Suppressor macrophage treated with lipopolysaccharide for 4 hours (primary cell): Measurements from ENCODE around the gene KIF26B.

ENCODE experiments used
- DNase-seq: peaks from one replicate; pipeline ENCODE4 v3.0.0-alpha.2; 2020

Gene KIF26B

DNA sequence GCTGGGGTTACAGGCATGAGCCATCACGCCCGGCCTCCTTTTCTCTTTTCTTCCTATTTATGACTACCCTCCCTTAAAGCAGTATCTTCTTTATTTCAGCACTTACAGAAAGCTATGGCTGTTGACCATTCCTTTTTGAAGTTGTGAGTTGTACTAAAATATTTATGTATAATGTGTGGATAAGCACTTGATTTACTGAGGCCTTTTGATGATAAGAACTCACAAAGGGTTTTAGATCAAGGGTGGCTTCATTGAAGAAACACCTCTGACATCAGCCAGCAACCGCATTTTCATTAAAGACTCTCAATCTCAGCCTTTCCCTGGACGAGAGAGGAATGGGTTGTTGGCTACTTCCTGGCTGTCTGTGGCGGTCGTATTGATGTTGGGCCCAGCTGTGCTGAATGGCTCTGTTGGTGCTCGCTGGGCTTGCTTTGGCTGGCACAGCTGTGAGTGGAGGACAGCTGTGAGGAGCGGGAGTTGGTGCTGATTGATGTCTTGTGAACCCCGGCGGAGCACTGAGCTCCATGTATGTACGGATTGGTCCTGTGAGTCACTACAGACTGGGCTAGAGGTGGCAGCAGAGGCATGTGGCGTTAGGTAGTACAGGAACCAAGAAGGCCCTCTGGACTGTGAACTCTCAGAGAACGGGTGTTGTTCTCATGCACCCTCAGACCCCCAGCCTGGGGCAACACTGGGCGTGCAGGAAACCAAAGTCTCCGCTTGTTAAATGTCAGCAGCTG lies 208.8 kb downstream of the KIF26B start:
- no peak for DNase-seq

DNA sequence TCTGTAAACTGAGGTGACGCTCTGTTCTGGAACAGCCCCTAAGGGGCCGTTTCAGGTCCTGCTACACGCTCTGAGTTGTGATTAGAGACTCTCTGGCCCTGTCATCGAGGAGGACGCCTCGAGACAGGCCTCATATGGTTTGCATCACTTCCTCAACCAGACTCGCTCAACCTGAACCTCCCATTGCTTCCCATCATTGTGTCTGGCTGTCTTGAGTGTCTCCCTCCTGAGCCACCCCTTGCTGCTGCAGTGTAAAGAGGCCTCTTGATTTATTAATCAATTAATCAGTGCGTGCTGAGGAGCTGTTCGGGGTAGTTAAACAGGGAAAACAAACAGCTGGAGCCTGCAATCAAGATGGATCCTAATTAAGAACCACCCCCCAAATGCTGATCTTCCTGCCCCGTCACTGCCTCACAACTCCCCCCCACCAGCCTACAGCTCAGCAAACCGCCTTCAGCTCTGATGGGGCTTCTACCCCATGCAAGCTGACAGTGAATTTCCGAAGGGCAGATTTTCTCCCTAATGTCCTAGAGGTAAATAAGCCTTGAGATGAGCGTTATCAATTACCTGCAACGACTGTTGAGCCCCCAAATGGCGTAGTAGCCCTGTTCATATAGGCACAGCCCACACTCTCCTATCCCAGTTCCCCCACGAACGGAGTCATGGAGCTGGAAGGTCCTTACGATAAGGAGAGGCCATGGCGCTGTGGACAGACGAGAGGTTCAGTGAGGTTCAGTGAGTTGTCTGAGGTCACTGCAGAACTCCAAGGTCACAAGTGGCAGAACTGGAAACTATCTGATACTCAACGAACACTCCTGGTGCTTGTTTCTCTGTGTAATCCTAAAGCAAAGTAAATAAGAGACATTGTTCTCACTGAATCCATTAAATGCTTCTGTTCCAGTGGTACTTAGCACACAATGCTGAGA lies 210.6 kb downstream of the KIF26B start:
- no peak for DNase-seq

DNA sequence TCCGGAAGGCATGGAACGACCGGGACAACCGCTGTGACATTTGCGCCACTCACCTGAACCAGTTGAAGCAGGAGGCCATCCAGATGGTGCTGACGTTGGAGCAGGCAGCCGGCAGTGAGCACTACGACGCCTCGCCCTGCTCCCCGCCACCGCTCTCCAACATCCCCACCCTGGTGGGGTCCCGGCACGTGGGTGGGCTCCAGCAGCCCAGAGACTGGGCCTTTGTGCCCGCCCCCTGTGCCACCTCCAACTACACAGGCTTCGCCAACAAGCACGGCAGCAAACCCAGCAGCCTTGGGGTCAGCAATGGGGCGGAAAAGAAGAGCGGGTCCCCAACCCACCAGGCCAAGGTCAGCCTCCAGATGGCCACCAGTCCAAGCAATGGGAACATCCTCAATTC lies 212.1 kb downstream of the KIF26B start:
- DNase-seq = no peak

DNA sequence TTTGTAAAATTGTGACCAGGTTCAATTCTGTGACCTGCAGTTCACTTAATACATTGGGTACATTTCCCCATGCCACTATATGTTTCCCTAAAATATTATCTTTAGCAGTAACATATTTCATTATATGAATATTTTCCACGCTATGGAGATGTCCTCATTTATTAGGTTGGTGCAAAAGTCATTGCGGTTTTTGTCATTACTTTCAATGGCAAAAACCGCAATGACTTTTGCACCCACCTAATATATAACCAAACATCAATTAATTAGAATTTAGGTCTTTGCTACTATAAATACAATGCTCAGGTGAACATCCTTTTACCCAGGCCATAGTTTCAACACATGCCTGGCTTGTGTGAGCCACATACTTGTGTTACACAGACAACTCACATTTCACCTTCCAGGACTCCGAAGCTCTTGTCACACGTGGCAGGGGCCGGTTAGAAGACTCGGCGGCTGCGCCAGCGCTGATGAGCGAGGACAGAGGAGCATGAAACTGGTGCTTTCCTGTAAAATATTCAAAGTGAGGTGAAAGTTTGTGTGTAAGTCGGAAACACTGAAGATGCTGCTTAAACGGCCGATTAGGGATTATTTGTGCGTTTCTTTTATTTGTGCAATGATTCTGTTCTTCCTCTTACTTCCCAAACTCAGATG lies 215.5 kb downstream of the KIF26B start:
- no peak for DNase-seq

DNA sequence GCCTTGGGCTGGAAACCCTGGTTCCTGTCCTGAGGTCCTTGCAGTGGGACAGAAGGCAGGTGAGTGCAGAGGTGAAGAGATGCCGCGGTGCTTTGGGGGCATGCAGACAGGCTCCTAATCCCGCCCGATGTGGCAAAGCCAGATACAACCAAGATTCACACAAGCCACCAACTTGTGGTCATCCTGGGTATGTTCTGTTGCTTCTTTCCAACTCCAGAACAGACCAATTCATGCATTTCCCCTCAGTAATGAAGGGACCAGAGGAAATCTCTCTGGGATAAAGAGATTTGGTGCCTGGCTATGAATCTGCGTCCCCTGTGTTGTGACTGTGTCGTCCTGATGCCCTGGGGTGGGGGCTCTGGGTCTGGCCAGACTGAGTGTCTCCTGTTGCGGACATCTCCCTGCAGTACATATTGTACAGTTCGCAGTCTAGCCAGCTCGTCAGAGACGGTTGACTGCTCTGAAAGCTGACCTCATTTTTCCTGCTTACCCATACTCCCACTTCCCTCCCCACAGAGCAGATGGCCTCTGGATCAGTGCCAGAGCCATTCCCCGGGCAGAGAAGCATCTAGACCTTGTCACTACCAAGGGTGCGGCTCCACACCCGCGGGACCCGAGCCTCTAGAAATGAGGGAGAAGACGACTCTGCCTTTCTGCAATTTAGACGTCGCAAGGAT lies 216.3 kb downstream of the KIF26B start:
- DNase-seq = no peak

DNA sequence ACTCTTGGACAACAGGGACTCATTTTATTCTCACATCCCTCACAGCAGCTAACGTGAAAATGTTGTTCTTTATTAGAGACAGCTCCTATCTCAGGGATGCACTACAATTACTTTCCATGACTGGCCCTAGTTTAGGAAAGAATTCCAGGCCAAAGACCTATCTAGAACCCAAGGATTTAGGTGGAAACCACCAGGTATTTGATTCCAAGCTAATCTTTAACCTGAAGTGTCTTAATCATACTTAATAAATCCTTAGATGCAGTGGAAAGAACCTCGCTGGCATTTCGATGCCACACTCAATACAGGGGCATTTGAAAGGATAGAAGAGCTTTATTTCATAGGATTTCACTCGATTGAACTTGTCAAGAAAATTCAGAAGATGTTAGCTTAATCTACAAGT lies 218.3 kb downstream of the KIF26B start:
- no peak for DNase-seq

DNA sequence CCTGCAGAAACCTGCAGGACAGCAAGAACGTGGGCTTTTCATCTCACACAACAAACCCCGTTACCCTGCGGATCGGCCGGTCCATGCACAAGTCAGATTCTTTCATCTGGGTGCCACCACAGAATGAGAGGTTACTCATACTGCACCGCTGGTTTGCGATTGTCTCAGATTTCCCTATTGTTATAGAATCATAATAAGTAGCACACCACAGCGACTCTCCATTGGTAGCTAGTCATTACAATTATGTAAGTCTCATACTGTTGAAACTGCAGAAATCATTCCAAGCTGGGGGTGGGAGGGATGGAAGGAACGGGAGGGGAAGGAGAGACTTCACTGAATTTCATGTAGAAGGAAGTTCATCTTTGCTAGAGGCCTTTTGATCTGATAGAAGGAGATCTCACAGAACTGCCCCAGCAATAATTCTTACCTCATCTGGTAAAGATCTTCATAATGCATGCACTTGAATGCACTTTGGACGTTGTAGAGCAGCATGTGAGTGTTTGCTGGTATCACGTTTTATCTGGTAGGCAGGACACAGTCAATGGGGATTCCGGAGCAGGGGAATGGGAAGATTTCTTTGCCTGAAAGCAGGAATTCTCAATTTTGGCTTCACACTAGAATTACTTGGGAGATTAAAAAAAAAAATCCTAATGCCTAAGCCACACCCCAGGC lies 221.1 kb downstream of the KIF26B start:
- DNase-seq = no peak

DNA sequence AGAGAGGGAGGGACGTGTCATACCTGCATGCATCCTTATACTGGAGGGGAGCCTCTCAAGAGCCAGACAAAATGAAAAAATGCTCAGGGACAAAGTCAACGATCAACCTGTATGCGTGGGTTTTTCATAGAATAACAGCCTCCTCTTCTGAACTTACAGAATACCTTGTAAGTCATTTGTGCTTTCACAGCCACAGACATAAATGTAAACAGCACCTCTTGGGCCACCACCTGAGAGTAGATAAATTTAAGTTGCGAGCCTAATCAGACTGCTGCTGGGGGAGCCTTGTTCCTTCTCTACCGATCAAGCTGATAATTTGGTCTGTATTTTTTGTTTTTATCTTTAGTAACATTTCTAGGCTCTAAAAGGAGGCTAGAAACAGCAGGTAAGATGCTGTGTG lies 223.1 kb downstream of the KIF26B start:
- DNase-seq = no peak

DNA sequence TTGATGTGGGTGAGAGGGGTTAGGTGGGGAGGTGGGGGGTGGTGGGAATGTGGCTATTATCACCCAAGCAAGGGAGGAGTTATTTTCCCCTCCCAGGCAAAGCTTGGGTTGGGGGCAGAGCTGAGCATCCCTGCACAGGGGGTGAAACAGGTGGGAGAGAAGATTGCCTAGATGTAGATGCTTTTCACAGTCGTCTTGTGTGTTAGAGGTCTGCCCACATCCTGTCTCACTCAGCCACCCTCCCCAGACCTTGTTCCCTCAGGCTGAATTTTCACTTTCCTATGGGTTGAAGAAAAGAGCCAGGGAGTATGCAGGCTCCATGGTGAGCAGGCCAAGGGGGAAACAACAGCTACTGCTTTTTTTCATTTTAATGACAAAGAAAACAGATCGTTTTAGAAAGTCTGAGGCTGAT lies 223.5 kb downstream of the KIF26B start:
- no peak for DNase-seq

DNA sequence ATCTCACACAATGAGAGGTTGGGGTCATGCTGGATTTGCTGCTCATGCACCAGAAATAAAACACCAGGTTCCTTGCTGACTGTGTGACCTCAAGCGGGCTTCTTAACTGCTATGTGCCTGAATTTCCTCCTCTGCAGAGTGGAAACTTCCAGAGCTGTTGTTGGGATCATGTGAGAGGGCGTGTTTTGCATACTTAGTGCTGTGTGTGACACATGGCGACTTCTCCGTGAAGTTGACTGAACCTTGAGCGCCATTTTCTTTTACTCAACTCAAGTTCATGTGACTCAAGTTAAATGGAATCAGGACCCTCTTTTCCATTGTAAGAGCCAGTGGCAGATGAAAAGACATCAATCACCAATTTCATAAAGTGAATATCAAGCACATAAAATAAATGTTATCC lies 224.0 kb downstream of the KIF26B start:
- no peak for DNase-seq

DNA sequence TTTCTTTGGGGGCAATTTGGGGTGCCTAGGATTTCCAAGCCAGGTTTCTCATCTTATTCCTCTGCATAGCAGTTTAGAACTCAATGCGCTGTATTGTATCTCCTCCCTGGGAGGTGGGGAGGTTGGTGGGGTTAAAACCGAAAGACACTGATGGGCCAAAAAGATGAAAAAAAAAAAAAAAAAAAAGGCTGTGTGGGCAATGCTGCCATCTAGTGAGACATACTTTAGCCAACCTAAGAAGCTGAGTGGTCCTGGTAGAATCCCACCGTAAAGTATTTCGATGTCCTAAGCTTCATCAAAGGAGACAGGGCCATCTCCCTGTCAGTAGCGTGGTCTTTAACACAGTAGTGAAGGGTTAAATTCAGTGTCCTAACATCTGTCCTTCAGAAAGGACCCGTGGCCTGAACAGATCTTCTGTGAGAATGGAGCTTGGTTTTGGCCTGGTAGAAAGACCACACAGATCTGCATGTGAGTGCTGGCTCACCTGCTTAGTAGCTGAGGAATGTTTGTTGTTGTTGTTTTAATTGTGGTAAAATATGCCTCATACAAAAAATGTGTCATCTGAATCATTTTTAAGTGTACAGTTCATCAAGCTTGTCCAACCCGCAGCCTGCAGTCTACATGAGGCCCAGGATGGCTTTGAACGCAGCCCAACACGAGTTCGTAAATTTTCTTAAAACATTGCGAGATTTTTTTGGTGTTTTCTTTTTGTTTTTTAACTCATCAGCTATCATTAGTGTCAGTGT lies 226.2 kb downstream of the KIF26B start:
- no peak for DNase-seq

DNA sequence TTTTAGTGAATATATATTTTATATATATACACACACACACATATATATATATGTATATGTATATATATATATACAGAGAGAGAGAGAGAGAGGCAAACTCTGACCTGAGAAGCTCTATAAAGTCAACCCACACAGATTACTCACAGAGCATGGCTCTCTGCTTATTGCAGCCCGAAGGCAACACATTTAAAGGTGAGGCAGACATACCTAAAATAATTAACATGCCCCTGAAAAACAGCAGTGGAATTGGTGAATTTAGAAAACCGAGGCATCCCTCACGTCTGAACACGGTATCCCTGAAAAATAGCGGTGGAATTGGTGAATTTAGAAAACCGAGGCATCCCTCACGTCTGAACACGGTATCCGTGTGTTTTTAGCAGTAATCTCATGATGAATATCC lies 228.2 kb downstream of the KIF26B start:
- no peak for DNase-seq

DNA sequence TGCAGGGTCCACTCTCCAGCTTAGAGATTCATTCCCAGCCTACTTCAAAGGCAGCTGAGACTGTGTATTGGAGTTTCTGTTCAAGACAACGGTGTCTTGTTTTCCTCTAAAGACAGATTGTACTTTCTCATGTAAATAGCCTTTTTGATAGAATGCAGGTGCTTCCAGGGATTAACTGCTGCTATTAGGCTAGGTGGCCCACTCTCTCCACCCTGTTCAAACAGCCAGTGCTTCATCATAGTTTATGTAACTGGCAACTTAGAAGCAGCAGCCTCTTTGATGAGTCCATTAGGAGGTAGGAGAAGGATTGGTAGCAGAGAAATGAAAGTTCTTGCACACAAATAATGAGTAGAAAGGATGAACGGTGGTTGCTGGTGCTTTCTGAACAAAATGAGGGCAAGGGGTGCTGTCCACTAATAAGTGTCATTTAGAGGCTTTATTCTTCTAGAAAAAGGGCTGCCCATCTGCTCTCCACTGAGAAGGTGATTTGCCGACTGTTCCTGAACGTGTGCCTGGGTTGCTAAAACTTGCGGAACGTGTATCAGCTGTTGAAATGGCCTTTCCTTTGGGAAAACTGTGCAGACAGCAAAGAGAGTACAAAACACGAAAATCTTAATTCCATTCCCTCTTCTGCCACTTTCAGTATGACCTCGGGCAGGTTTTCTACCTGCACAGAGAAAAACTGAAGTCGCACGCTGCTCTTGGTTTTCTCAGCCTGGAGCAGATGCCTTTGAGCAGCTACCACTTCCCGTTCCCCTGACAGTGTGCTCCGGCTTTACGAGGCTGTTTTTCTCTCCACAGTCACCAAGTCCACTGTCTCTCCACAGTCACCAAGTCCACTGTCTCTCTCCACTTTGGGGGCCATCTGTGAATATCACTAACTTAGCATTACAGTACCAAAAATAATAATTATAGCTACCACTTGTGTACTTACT lies 228.9 kb downstream of the KIF26B start:
- no peak for DNase-seq

DNA sequence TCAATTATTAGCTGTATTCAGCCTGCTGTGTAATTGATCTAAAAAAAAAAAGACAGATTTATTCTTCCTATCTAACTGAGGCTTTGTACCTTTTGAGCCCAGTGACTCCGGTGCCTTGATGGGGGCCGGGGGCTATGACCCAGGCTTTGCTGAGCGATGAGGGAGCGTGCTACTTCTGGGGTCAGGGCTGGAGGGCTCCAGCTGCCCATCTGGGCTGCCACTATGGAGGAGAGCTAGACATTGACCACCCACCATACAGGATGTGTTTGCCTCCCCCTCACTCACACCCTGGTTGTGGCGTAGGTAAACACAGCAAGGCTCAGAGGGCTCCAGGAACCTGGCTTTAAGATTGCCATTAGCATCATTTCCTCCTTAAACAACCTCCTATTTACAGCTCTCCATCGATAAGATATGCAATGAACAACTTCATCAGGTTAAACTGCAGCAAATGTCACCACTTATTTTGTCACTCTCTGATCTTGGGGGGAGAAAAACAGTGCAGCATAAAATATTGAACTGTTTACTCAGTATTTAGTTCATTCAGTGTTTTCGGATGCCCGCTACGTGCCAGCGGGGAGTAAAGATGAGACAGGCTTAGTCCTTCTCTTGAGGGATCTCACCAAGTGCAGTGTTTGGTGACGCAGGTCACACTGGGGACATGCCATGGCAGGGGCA lies 231.6 kb downstream of the KIF26B start:
- DNase-seq = no peak

DNA sequence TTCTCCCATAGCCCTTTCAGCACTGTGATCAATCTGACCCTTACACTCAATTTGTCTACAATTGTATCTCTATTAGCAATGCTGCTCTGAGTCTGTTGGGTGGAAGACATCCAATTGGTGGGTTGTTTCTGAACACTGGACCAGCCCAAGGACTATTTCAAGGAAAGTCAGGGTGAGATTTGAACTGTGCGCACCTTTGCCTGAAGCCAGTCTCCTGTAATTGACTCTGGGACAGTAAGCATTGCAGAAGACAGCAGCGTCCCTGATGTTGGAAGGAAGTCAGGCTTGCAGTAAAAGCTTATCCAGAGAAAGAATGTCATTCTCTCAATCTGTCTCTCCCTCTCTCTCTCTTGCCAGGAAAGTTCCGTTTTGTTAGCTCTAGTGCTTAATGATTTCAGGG lies 233.9 kb downstream of the KIF26B start:
- DNase-seq = no peak

DNA sequence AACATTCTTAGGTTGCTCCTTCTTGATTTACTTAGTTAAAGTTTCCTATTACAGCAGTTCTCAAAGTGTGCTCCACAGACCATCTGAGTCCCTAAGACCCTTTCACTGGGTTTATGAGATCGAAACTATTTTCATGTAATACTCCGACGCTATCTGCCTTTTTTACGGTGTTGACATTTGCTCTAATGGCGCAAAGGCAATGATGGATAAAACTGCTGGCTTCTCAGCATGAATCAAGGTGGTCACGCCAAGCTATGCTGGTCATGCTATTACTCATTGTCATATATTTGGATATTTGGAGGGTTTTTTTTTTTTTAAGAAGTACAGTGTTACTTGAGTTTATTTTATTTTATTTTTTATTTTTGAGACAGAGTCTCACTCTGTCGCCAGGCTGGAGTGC lies 235.1 kb downstream of the KIF26B start:
- no peak for DNase-seq

DNA sequence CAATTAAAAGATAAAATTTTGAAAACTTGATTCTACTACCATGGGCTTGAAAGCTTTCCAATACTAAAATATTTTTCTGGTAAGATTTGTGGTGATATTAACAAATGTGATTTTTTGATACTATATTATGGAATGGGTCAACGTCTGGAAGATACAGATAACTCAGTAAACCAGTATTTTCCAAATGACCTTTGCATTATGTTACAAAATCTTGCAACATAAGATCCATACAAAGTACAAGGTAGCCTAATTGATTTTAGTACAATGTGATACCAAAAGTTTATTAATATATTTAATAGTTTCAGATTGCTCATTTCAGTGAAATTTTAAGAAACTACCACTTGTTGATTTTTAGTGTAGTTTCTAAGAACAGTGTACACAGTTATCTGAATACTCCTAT lies 236.2 kb downstream of the KIF26B start:
- no peak for DNase-seq

DNA sequence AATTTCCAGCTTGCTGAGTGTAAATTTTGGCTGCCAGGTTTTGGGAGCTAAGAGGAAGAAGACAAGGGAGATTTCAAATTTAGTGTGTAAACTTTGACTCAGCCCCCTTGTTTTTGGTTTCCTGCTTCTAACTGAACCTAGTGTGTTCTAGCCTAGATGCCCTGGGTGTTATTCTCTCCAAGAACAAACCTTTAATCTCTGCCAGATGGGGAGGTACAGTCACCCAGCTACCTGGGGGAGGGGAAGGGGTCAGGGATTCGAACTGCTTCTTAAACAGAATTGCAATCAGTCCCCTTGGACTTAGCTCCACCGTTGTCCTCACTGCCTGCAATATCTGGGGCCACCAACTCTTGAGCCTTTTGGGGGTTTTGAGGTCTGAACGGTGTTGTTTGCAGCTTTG lies 238.9 kb downstream of the KIF26B start:
- DNase-seq = no peak

DNA sequence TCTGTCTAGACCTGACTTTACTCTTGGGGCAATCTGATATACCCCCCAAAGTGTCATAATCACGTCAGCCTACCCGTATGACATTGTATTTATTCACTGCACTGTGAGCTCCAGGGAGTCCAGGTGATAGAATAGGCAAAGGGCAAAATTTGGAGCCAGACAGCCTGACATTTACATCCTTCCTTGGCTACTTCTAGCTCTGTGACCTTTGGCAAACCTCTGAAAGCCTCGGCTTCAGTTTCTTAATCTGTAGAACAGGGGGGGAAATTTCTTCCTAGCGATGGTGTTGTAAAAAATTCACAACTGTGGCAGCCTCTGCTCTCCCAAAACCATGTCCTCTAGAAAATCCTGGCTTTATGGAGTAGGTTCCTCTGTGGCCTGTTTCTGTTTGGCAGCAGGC lies 240.9 kb downstream of the KIF26B start:
- DNase-seq = no peak

DNA sequence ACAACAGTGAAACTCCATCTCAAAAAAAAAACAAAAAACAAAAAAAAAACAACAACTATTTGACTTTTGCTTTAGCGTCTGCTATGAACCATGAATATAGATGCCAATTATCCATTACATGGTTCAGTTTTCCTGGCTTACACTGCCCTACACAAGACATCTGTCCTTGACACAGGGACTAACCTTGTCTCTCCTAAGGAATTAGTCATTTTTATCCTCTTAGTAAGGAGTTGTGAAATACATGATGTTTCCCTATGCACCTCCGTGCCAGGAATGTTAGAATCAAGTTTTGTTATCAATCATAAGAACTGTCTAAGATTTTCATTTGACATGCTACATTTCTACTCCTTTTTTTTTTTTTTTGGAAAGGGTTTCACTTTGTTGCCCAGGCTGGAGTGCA lies 241.8 kb downstream of the KIF26B start:
- DNase-seq = no peak
